HL-60/S4 (cell line): ENCODE results near the gene STRIP2.
"Not testable (repeated sequence)": the region's sequence is repeated elsewhere in the genome, so short reads cannot be mapped to it uniquely, and the experiment has no call there.

Experiments
- in situ Hi-C: fragments of 300-500 bp; cut with MboI; formaldehyde crosslinking; loops from 2 replicates; pipeline ENCODE4 v1.14.3; 2022; ENCODE audit warnings: low sequenced_read_pairs

STRIP2 gene

GRCh38 chr7:129422727-129423126 lies 11.5 kb upstream of the STRIP2 start:
- in situ Hi-C loops: no loop called here

DNA sequence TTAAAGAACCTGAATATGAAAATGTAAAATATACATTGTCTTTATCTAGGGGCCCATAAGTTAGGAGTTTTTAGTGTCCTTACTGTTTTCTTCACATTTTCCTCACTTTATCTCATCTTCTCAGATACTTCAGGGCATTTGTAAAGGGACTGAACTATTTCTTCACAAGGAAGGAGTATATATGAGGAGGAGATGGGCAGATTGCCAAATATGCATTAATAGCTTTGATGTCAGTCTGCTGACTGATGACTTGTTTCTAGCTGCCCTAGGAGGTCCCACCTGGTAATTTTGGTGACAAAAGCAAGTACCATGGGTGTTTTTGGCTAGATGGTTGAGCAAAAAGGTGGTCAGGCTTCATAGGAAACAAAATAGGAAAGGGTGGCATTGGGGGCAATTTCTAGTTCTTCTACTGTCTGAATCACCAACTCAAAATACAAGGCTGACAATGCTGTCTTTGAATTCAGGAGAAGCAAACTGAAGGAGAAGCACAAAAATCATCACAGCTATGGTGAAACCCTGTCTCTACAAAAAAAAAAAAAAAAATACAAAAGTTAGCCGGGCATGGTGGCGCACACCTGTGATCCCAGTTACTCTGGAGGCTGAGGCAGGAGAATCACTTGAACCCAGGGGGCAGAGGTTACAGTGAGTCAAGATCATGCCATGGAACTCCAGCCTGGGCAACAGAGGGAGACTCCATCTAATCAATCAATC lies 10.4 kb upstream of the STRIP2 start:
- in situ Hi-C loops: no loop called here

GRCh38 chr7:129426482-129426881 lies 7.8 kb upstream of the STRIP2 start:
- in situ Hi-C loops: no loop called here

DNA sequence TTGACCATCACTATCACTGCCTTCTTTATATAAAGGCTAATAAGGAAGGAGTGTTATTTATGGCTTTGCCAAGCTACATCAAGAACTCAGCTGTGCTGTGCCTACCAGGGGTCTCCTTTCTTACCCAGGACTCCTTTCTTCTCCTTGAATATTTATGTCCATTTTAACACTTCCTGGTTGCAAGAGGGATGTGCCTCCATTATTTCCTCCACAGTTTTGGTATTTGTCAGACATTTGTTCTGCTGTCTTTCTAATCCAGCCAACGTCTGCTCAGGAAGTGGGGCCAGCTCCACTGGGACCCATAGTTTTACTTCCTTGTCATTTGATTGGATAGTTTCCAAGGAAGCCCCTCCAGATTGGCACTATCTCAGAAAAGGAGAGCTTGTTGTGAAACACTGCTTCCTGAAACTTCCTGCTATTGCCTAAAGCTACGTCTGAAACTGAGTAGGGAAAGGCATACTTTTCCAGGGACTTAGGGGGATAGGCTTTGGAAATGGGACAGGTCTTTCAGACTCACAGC lies 6.6 kb upstream of the STRIP2 start:
- in situ Hi-C loops: no loop called here

- in situ Hi-C loops: no loop called here
These were observed 2.2 kb upstream of the STRIP2 start for GRCh38 chr7:129431911-129432643.

- in situ Hi-C loops: no loop called here
These were observed 565 bp downstream of the STRIP2 start for GRCh38 chr7:129434675-129435318.

- in situ Hi-C loops: no loop called here
These were observed 1.2 kb downstream of the STRIP2 start for GRCh38 chr7:129435414-129435829.

GRCh38 chr7:129436335-129436923 lies 2.2 kb downstream of the STRIP2 start:
- in situ Hi-C loops: no loop called here

DNA sequence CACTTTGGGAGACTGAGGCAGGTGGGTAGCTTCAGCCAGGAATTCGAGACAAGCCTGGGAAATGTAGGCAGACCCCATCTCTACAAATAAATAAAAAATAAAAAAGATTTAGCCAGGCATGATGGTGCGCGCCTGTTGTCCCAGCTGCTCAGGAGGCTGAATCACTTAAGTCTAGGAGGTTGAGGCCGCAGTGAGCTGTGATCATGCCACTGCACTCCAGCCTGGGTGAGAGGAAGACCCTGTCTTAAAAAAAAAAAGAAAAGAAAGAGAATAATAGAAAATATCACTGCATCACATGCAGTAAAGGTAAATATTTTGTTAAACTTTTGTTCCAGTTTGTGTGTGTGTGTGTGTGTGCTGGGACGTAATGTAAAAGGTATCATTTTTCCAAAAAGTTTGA lies 3.0 kb downstream of the STRIP2 start:
- in situ Hi-C loops: no loop called here

DNA sequence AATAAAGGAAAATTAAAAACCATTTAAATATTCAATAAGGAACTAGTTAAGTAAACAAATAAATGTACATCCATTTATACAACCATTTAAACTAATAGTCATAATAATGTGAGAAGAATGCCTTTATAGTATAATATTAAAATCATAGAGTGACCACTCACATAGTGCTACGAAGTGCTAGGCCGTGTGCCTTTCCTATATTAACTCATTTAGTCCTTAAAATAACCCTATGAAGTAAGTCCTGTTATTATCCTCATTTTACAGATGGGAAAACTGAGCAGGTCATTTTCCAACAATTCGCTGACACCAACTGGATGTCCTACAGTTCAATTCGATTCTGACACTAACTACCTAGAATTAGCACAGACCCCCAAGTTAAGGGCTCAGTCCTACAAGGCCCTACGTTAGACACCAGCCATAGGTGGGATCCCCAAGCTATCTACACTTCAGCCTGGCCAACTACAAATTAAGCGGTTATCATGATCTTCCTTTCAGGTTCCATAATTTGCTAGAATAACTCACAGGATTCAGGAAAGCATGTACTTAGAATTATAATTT lies 4.1 kb downstream of the STRIP2 start:
- in situ Hi-C loops: no loop called here

- in situ Hi-C loops: no loop called here
These were observed 4.8 kb downstream of the STRIP2 start for GRCh38 chr7:129438839-129439651.

- in situ Hi-C loops: no loop called here
These were observed 5.9 kb downstream of the STRIP2 start for GRCh38 chr7:129439963-129440625.

- in situ Hi-C loops: no loop called here
These were observed 9.4 kb downstream of the STRIP2 start for GRCh38 chr7:129443612-129444011.

GRCh38 chr7:129444776-129445175 lies 10.5 kb downstream of the STRIP2 start:
- in situ Hi-C loops: not testable (repeated sequence)

GRCh38 chr7:129446925-129447324 lies 12.7 kb downstream of the STRIP2 start:
- in situ Hi-C loops: not testable (repeated sequence)

GRCh38 chr7:129447445-129447844 lies 13.2 kb downstream of the STRIP2 start:
- in situ Hi-C loops: not testable (repeated sequence)

DNA sequence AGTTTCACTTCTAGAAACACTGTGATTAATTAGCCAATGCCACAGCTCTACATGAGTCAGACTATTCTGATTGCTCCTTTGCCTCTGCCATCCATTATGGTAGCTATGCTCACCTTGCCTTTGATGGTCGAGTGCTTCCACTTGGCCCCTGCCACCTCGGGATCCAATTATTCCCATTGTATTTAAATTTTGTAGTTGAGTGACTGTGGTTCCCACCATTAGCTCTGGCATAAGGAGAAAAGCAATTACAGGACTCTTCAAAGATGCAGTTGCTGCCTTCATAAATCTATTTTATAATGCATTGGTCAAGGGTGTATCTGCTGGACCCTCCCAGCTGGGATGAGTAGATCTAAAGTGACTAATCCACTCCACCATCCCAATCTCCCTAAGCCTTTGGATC lies 14.4 kb downstream of the STRIP2 start:
- in situ Hi-C loops: not testable (repeated sequence)

DNA sequence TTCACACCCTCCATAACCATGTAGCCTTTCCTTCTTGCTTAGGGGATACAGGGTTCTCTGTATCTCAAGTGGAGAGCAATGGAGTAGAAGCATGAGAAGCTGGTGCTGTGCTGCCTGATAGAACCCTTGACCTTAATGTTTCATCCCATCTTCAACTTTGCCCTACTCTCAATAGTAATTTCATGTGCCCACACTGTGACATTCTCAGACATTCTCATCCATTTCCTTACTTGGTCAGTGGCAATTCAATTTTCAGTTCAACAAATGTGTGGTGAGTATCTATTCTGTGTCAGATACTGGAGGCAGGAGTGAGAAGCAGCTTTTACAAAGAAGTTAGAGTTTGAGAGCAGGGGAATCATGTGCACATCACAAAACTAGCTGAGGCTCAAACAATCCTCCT lies 16.1 kb downstream of the STRIP2 start:
- in situ Hi-C loops: loop anchor here (25.0 kb wide), 1 partner anchor 238 kb away; no protein-coding TSS in a partner anchor

DNA sequence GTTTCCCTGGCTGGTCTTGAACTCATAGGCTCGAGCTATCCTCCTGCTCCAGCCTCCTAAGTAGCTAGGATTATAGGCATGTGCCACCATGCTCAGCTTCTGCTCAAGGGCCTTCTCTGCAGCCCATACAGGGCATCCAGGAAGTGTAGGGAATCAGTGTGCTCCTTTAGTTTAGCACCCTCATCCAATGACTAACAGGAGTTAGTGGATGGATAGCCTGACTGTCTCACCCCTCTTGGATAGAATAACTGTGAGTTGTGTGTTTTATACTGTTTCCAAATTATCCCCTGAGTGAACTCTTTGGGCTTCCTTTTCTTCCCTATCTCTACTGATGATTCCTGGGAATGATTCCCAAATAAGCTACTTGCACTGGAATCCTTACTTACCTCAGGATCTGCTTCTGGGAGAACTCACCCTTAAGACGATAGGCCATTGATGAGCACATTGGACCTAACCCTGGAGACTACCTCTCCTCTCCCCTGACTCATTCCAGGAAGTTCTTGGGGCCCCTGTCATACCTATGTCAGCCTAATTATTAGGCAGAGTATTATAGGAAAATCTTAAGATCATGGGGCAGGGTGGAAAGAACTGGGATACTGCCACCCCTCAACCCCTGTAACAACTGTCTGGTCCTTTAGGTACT lies 18.5 kb downstream of the STRIP2 start:
- in situ Hi-C loops: loop anchor here (25.0 kb wide), 1 partner anchor 240 kb away; no protein-coding TSS in a partner anchor
